HL-60/S4 treated with phorbol 12-myristate 13-acetate at 8.2 ng/mL for 4 days and 3 days (cell line): ENCODE measurements around the gene CHML.

Source experiments
- in situ Hi-C: fragments of 300-500 bp; cut with MboI; formaldehyde crosslinking; loops from 2 replicates; pipeline ENCODE4 v1.15.0; 2022; ENCODE audit warnings: low sequenced_read_pairs

CHML gene

GRCh38 chr1:241646201-241646600 lies 6.0 kb upstream of the CHML start:
- in situ Hi-C loops: loop anchor here (25.0 kb wide), 1 partner anchor 109 kb away; the partner anchor contains the start of gene KMO

GRCh38 chr1:241645199-241645598 lies 5.0 kb upstream of the CHML start:
- in situ Hi-C loops: loop anchor here (25.0 kb wide), 1 partner anchor 108 kb away; the partner anchor contains the start of gene KMO

DNA sequence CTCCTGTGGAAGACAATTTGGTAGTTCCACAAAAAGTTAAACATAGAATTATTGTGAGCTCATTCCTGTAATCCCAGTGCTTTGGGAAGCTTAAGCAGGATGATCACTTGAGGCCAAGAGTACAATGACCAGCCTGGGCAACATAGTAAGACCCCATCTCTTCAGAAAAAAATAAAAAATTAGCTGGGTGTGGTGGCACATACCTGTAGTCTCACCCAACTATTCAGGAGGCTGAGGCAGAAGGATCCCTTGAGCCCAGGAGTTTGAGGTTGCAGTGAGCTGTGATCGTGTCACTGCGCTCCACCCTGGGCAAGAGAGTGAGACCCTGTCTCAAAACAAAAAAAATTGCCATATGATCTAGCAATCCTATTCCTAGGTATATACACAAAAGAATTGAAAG lies 4.1 kb upstream of the CHML start:
- in situ Hi-C loops: loop anchor here (25.0 kb wide), 1 partner anchor 107 kb away; the partner anchor contains the start of gene KMO

DNA sequence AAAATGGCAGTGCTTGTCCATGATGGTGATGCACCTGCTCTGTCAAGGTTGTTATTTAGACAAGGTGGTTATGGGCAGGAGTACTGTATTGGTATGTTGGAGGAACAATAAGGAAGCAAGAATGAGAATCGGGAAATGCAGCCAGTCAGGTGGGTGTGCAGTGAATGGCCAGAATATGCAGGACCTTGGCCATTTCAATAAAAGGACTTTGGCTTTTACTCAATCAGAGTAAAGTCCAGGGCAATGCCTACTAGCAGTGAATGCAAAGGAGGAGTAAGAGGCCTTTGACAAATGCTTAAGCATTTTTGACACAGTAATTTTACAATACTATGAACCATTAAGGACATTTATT lies 2.4 kb upstream of the CHML start:
- in situ Hi-C loops: loop anchor here (25.0 kb wide), 1 partner anchor 105 kb away; the partner anchor contains the start of gene KMO

DNA sequence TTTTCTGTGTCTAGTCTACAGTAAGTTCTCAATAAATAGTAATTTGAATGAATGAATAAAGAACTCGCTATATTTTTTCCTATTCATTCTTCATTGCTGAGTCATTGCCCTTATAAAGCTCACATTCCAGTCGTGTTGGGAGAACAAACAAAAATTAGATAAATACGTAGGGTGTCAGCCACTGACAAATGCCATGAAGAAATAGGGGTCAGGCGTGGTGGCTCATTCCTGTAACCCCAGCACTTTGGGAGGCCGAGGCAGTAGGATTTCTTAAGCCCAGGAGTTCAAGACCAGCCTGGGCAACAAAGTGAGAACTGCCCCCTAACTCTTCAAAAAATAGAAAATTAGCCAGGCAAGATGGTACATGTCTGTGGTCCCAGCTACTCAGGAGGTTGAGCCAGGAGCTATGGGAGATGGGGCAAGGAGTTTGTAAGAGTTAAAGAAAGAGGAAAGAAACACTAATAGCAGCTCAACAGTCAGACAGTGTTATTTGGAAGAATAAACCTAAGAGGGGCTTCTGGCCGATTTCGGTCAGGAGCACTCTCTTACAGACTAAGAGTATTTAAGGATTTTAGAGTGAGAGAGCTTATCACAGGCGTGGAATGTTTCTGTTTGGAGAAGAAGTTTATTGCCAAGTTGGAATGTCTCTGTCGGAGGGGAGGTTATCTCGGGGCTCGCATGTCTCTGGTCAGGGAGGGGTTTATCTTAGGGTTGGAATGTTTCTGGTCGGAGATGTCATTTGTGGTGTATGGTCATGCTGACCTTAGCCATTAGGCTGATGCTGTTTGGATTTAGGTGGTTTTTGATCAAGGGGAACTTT lies 1.8 kb upstream of the CHML start:
- in situ Hi-C loops: loop anchor here (25.0 kb wide), 1 partner anchor 105 kb away; the partner anchor contains the start of gene KMO

- in situ Hi-C loops: loop anchor here (25.0 kb wide), 1 partner anchor 104 kb away; the partner anchor contains the start of gene KMO
Measured at GRCh38 chr1:241640867-241641622, 876 bp upstream of the CHML start.

DNA sequence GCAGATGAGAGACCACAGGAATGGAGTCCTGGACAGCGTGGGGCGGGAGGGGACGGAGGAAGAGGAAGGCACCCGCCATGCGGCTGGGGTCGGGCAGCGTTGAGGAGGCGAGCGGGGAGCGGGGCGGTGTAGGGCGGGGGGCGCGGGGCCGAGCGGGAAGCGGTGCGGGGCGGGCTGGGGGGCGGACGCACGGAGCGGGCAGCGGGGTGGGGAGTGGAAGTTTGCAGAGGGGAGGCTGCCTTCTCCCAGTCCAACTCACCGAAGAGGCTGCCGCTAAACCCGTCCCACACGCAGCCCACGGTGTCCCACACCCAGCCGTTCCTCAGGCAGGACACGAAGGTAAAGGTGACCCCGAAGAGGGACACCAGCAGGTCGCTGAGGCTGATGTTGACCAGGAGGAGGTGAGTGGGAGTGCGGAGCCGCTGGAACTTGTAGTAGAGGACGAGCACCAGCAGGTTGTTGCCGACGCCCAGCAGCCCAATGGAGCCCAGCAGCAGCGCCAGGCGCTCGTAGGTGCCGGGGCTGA lies 483 bp downstream of the CHML start:
- in situ Hi-C loops: loop anchor here (25.0 kb wide), 1 partner anchor 102 kb away; the partner anchor contains the start of gene KMO

GRCh38 chr1:241638909-241639622 lies 1.1 kb downstream of the CHML start:
- in situ Hi-C loops: loop anchor here (25.0 kb wide), 1 partner anchor 102 kb away; the partner anchor contains the start of gene KMO

DNA sequence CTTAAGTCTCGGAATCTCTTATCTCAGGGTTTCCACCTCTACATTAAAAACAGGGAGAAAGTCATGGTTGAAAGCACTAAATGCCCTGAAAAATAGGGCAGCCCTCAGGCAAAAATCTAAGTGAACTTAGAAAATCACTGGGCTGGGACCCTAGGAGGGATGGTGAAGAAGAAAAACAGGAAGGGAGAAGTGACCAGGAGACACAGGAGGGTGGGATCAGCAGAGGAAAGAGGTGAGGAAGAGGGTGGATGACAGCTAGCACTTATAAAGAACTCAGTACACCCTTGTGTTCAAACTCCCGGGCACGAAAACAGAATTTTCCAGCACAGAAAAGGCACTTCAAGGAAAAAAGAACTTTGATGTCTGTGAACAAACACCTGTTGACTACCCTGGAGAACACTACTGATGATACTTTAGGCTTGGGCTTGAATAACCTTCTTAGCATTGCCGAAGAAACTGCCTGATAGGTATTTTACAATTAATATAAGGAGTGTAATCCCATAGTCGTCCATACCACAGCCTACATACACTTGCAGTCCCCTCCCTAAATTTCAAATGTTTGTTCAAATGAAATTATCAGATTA lies 2.0 kb downstream of the CHML start:
- in situ Hi-C loops: loop anchor here (25.0 kb wide), 1 partner anchor 101 kb away; the partner anchor contains the start of gene KMO

DNA sequence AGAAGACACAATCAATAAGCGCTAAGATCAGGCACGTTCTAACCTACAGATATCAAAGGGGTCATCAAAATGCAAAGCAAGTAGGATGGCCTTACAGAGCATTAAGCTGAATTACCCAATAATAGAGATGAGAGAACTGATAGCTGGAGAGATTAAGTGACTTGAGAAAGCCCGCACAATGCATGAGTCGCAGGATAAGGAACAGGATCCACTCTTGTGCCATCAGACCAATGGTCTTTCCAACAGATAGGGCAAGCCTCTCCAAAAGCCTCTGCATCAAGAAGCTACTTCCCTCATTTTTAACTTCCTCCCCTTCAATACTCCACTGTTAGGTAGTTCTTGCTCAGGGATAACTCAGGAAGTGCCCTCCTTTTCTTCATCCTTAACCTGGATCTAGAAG lies 2.6 kb downstream of the CHML start:
- in situ Hi-C loops: loop anchor here (25.0 kb wide), 1 partner anchor 100 kb away; the partner anchor contains the start of gene KMO

- in situ Hi-C loops: loop anchor here (25.0 kb wide), 1 partner anchor 100 kb away; the partner anchor contains the start of gene KMO
Measured at GRCh38 chr1:241637046-241637590, 3.1 kb downstream of the CHML start.

GRCh38 chr1:241636291-241636690 lies 3.9 kb downstream of the CHML start:
- in situ Hi-C loops: loop anchor here (25.0 kb wide), 1 partner anchor 99 kb away; the partner anchor contains the start of gene KMO

DNA sequence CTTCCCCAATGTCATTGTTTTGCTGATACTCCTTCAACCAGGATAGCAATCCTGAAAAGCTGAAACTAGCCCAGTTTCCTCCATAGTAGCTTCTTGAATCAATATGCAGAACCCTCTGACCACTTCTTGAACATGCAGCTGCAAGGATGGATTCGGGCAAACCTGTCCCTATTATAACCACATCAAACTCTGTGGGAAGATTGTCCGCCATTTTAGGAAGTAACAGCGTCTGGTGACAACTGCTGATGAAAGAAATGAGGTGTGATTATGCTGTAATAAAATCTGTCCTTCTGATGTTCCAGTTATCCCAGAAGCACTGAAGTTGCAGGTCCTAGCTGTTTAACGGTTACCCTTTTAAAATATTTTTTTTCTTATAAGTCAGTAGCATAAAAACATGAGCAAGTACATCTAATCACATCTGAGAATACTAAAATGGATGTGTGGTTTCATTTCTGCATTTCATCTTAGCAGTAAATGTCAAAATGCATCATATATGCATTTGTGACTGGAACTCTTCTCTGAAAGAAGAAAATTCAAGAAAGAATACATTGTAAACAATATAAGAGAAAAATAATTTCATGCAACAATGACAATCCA lies 4.5 kb downstream of the CHML start:
- in situ Hi-C loops: loop anchor here (25.0 kb wide), 1 partner anchor 98 kb away; the partner anchor contains the start of gene KMO

GRCh38 chr1:241632987-241633386 lies 7.2 kb downstream of the CHML start:
- in situ Hi-C loops: loop anchor here (25.0 kb wide), 1 partner anchor 96 kb away; the partner anchor contains the start of gene KMO

DNA sequence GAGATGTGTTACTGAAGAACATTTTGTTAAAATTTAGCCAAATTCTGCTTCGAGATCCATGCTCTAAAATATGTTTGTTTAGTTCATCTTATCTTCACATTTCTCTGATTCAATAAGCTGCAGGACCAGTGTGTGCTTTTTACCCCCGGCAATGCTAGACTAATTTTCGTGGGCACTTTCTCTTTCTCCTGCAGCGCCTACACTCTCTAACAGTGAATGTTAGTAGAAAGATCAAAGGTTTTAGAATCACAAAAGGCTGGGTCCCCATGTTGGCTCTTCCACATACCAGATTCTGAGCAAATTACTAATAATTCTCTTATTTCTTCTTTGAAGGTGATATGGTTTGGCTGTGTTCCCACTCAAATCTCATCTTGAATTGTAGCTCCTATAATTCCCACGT lies 8.5 kb downstream of the CHML start:
- in situ Hi-C loops: loop anchor here (25.0 kb wide), 1 partner anchor 94 kb away; the partner anchor contains the start of gene KMO

GRCh38 chr1:241630899-241631298 lies 9.3 kb downstream of the CHML start:
- in situ Hi-C loops: loop anchor here (25.0 kb wide), 1 partner anchor 94 kb away; the partner anchor contains the start of gene KMO

DNA sequence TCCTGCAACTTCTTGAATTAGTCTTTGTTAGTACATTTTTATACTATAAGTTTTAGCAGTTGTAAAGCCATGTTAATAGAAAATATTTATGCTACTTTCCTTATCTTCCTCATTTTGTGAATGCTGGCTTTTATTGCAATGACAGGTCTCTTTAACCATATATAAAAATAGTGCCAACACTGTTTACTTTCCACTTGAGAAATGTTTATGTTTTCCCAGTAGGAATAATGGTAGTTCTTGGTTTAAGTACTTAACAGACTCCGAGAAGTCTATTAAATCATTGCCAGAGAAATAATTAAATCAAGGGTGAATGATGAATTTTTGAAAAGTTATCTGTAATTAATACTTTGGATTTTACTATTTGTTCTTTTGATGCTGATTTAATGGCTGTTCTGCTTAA lies 9.7 kb downstream of the CHML start:
- in situ Hi-C loops: loop anchor here (25.0 kb wide), 1 partner anchor 93 kb away; the partner anchor contains the start of gene KMO

DNA sequence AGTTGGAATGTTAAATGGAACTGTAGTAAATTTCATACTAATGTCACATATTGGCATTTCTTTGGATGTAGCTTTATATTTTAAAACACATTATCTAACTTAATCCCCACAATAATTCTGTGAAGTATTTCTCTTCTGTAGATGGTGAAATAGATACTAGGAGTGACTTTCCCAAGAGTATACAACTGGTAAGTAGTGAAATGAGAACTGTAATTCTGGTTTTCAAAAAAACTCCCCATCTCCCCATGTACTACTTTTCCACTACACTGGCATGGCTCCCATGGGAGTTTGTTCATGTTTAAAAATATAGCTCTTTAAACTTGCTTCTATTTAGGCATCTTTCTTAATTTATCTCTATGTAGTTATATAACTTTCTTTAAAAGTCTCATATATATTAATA lies 10.2 kb downstream of the CHML start:
- in situ Hi-C loops: loop anchor here (25.0 kb wide), 1 partner anchor 93 kb away; the partner anchor contains the start of gene KMO
